ENCODE results near the gene CLIP2. TPM values are rescaled to one million over a fixed set of nuclear protein-coding genes. Genes with fewer than 3 reads are reported as not detected.
A peak's percentile ranks its signal among the peaks of the same experiment; 100 is the strongest.

Gene CLIP2
- total RNA-seq, 1 donor from 2014 or later = 42.0 TPM

DNA sequence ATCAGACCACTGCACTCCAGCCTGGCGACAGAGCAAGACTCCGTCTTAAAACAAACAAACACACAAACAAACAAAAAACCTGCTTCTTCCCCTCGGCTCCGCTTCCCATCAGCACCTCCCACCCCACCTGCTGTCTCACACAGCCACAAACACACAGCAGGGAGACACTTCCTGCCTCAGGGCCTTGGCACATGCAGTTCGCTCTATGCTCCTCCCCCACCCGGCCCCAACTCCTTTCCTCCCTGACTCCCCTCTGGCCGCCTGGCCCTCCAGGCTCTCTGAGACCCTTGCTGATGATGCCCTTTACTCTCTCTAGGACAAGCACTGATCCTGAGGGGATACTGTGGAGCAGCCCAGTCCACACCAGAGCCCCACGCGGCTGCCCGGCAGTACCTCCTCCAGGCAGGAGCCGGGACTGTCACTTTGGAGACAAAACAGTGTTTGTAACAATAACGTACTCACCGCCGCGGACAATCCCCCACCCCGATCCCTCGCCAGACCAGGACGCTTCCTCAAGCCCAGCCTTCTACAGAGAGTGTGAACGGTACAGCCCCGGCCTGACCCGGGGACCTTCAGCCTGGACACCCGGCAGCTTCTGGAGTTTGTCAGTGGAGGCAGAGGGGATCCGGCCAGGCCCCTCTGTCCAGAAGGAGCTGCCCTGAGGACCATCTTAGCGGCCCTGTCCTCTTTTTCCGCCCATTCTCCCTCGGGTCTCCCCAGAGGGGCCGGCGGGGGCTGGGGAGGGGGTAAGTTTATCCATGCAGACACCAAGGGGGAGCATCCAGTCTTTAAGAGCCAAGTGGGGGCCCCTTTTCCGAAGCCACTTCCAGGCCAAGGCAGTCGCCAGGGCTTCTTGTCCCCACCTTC, 114.5 kb downstream of the CLIP2 start:
- Mint-ChIP-seq H3K9me3 (ENCODE audit: low read depth) (no peaks in the 10 kb centered on the region), H3K27me3 (no peaks in the 10 kb centered on the region), H3K4me3 (ENCODE audit: low read depth) (no peak overlapping the region), H3K36me3 (ENCODE audit: insufficient read depth) (peaks cover 8% of the 10 kb centered on the region), H3K4me1 (ENCODE audit: low read depth) (no peaks in the 10 kb centered on the region), H3K27ac (no peak overlapping the region)
- TF ChIP-seq, protein P1, sequence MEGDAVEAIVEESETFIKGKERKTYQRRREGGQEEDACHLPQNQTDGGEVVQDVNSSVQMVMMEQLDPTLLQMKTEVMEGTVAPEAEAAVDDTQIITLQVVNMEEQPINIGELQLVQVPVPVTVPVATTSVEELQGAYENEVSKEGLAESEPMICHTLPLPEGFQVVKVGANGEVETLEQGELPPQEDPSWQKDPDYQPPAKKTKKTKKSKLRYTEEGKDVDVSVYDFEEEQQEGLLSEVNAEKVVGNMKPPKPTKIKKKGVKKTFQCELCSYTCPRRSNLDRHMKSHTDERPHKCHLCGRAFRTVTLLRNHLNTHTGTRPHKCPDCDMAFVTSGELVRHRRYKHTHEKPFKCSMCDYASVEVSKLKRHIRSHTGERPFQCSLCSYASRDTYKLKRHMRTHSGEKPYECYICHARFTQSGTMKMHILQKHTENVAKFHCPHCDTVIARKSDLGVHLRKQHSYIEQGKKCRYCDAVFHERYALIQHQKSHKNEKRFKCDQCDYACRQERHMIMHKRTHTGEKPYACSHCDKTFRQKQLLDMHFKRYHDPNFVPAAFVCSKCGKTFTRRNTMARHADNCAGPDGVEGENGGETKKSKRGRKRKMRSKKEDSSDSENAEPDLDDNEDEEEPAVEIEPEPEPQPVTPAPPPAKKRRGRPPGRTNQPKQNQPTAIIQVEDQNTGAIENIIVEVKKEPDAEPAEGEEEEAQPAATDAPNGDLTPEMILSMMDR (IDR thresholded peaks at IDR 0.05; ENCODE audit: unreplicated experiment) = no peak
- DNase-seq (ENCODE audit: low spot score, unreplicated experiment) = no peak

DNA sequence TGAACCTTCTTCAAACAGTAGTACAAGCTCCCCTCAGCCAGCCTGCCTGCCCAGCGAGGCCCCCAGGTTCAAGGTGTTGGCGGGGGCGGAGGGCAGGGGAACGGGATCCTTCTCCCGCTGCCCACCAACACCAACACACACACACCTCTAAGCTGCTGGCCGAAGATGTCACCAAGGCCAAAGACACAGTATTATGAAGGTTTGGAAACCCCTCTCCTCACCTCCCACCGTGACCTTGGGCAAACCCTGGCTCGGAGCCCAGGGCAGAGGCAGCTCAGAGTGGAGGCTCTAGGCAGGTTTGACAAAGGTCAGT, 115.1 kb downstream of the CLIP2 start:
- Mint-ChIP-seq H3K4me3 (ENCODE audit: low read depth) (no peak overlapping the region), H3K27me3 (no peaks in the 10 kb centered on the region), H3K36me3 (ENCODE audit: insufficient read depth) (peaks cover 7% of the 10 kb centered on the region), H3K9me3 (ENCODE audit: low read depth) (no peaks in the 10 kb centered on the region), H3K4me1 (ENCODE audit: low read depth) (no peaks in the 10 kb centered on the region), H3K27ac (no peak overlapping the region)
- TF ChIP-seq, protein P1 (IDR thresholded peaks at IDR 0.05; ENCODE audit: unreplicated experiment) = no peak
- no peak for DNase-seq (ENCODE audit: low spot score, unreplicated experiment)

DNA sequence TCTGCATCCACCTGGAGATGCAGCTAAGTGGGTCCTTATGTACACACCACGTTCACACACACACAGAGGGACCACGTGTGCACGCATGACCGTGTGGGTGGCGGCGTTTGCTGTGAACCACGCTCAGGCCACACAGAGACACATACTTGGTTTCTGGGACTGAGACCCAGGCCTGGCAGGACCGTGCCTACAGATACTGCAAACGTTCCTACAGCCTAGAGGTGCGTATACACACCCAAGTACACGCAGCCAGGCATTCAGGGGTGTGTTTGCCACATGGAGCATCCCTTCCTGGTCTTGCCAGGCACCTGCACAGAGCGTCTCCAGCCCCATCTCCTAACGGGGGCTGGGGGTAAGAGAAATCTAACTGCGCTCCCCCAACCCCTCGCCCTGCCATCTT, 115.5 kb downstream of the CLIP2 start:
- no peak for DNase-seq (ENCODE audit: low spot score, unreplicated experiment)
- H3K9me3 Mint-ChIP-seq (ENCODE audit: low read depth) = no peaks in the 10 kb centered on the region
- H3K27me3 Mint-ChIP-seq = no peaks in the 10 kb centered on the region
- no peaks in the 10 kb centered on the region for H3K4me1 Mint-ChIP-seq (ENCODE audit: low read depth)
- H3K4me3 Mint-ChIP-seq (ENCODE audit: low read depth) = no peak overlapping the region
- H3K36me3 Mint-ChIP-seq (ENCODE audit: insufficient read depth) = peaks cover 7% of the 10 kb centered on the region
- TF ChIP-seq, protein P1 (IDR thresholded peaks at IDR 0.05; ENCODE audit: unreplicated experiment) = no peak
- no peak overlapping the region for H3K27ac Mint-ChIP-seq

DNA sequence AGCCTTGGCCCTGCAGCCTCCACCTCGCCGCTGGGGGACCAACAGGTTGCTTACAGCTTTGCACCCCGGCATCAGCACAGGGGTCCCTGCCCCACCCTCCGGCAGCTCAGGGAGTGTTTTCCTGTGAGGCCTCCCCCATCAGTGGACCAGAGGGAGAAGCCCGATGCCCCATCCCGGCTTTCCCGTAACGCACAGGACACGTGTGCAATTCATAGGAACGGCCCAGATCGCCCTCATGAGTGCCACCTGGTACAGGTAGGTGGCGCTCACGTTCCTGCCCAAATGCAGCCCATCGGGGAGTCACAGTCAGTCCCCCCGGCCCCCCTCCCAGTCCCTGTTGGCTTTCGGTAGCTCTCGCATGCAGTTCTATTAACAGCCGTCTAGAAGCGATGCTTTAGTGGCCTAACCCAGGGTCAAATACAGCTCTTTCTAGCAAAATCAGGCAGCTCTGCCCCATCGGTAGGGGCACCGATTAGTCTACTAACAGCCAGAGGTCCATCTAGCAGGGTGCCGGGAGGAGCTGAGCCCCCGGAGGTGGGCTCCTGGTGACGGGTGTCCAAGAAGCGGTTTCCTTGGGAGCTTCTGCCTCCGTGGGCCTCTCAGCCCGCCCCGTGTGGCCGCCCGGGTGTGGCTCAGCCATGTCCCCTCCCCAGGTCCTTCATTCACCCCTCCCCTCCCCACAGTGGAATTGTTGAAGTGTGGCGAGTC, 116.1 kb downstream of the CLIP2 start:
- no peaks in the 10 kb centered on the region for H3K9me3 Mint-ChIP-seq (ENCODE audit: low read depth)
- no peaks in the 10 kb centered on the region for H3K4me1 Mint-ChIP-seq (ENCODE audit: low read depth)
- no peak overlapping the region for H3K4me3 Mint-ChIP-seq (ENCODE audit: low read depth)
- peaks cover 5% of the 10 kb centered on the region for H3K36me3 Mint-ChIP-seq (ENCODE audit: insufficient read depth)
- no peak overlapping the region for H3K27ac Mint-ChIP-seq
- no peaks in the 10 kb centered on the region for H3K27me3 Mint-ChIP-seq
- DNase-seq (ENCODE audit: low spot score, unreplicated experiment) = no peak
- TF ChIP-seq, protein P1 (IDR thresholded peaks at IDR 0.05; ENCODE audit: unreplicated experiment) = peak; percentile 48

DNA sequence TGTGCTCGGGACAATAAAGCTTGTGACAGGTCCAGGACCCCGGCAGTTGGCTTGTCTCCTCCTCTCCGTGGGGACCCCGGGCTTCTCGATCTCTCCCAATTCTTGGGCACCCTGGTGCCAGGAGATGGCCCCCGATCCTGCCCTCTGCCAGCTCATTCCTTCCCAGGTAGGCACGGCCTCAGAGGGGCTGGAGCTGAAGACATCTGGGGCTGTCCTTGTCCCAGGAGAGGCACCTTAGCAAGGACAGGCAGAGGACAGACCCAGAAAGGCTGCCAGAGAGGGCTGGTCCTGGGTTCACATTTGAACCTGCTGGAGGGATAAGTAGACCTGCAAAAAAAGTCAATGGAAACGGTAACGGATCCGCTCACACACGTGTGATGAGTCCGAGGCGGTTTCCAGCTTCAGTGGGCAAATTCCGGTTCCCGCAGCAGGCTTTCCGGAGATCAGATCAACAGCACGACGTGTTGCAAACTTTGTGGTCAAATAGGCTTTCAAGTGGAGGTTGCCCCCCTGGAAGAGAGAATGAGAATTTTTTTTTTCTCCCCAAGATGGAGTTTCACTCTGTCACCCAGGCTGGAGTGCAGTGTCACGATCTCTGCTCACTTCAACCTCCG, 116.8 kb downstream of the CLIP2 start:
- peaks cover 5% of the 10 kb centered on the region for H3K36me3 Mint-ChIP-seq (ENCODE audit: insufficient read depth)
- H3K27me3 Mint-ChIP-seq = no peaks in the 10 kb centered on the region
- no peak overlapping the region for H3K4me3 Mint-ChIP-seq (ENCODE audit: low read depth)
- TF ChIP-seq, protein P1 (IDR thresholded peaks at IDR 0.05; ENCODE audit: unreplicated experiment) = no peak
- H3K27ac Mint-ChIP-seq = no peak overlapping the region
- no peaks in the 10 kb centered on the region for H3K4me1 Mint-ChIP-seq (ENCODE audit: low read depth)
- no peaks in the 10 kb centered on the region for H3K9me3 Mint-ChIP-seq (ENCODE audit: low read depth)
- no peak for DNase-seq (ENCODE audit: low spot score, unreplicated experiment)
